Panc1 (cell line): Measurements from ENCODE around the gene PGM2.

Experiments used
- CTCF ChIP-seq: fragments of 450-650 bp; IDR thresholded peaks from 2 replicates; pipeline ENCODE4 v1.5.1; 2017; ENCODE audit warnings: mild to moderate bottlenecking
- REST ChIP-seq, 2 experiments: IDR thresholded peaks; 2 replicates each; pipeline ENCODE4 v1.6.1; 2011 to 2012; ENCODE audit warnings: low read depth in 2 of 2, control low read depth in 1 of 2, low read length in 1 of 2, mild to moderate bottlenecking in 1 of 2, moderate library complexity in 1 of 2; ENCODE audit not compliant: insufficient read depth in 1 of 2
- SIN3A ChIP-seq: IDR thresholded peaks from 2 replicates; pipeline ENCODE4 v1.6.1; 2012; ENCODE audit warnings: low read depth, mild to moderate bottlenecking, low read length, moderate library complexity, borderline replicate concordance; ENCODE audit not compliant: insufficient read depth

GRCh38 chr4:37905533-37906169 is 79.2 kb downstream of the PGM2 start:
- TF ChIP-seq CTCF (no peak), REST (IDR thresholded peaks at IDR 0.05; ENCODE audit: insufficient read depth in 1 of 2, low read depth in 2 of 2, low read length in 1 of 2) (no peak), SIN3A (no peak)
